T-helper 22 cell (primary cell): ENCODE results near the gene COL1A1.

ENCODE experiments used
- DNase-seq: peaks from one replicate; pipeline ENCODE4 v3.0.0-alpha.2; 2020; ENCODE audit warnings: low read depth

COL1A1 gene

DNA sequence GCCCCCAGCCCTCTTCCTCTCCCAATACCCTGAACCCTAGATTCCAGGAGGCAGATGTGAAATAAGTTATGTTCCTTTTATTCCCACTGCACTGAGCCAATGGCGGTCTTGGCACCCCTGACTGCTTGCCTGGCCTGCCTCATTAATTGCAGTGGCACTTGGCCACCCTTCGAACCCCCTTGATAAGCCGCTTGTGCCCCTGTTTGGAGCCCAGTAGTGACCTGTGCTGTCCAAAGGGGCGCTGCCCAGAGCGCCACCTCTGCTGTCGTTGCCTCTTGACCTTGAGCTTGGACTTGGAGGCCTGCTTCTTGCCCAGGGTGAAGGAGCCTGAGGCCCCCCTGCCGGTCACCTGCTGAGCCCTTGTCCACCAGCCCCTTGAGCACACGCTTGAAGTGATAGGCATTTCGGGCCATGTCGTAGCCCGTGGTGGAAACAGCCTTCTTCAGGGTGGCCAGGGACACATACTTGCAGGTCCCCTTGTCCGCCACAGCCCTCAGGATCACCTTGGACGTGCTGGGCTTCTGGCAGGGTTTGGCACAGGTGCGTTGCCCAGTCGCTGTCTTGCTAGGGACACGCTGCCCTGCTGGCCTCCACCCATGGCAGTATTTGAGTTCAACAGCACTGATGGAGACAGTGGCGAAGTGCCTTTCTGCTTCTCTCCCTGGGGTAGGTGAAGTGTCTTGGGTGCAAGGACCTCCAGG, 29.9 kb downstream of the COL1A1 start:
- DNase-seq: no peak

DNA sequence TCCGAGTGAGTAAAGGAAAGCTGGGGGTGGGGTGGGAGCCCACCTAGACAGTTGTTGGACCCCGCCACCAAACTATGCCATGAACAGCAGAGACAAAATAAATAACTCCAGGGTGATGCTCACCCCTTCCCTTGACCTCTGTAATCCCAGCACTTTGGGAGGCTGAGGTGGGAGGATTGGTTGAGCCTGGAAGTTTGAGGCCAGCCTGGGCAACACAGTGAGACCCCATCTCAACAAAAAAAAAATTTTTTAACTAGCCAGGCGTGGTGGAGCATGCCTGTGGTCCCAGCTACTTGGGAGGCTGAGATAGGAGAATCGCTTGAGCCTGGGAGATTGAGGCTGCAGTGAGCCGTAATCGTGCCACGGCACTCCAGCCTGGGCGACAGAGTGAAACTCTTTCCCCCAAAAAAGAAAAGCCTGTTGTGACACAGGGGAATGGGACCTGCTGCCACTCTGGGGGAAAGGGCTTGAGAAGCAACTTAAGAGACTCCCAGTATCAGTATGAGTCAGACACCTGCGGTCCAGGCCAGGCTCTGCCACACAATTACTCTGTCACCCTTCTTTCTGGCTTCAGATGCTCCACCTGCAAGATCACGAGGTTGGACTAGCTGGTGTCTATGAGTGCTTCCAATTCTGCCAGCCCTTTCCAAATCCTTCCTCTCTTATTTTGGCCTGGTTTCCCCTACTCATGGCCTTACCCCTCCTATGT, 30.6 kb downstream of the COL1A1 start:
- DNase-seq: no peak

DNA sequence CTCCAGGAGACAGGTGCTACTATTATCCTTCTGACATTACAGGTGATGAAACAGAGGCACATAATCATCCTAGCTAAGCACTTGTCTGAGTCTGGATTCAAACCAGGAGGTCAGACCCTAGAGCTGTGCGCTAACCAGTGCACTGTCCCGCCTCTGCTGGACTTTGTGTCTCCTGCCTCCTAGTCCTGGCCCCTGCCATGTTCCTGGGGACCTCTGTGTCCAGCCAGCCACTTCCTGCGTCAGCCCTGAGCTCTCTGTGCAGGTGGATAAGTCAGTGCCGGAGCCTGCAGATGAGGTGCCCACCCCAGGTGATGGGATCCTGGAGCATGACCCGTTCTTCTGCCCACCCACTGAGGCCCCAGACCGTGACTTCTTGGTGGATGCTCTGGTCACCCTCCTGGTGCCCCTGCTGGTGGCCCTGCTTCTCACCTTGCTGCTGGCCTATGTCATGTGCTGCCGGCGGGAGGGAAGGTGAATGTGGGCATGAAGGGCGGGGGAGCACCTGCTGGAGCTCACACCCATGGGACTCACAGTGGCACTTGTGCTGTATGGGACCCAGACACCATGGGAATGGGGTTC, 31.5 kb downstream of the COL1A1 start:
- no peak for DNase-seq

DNA sequence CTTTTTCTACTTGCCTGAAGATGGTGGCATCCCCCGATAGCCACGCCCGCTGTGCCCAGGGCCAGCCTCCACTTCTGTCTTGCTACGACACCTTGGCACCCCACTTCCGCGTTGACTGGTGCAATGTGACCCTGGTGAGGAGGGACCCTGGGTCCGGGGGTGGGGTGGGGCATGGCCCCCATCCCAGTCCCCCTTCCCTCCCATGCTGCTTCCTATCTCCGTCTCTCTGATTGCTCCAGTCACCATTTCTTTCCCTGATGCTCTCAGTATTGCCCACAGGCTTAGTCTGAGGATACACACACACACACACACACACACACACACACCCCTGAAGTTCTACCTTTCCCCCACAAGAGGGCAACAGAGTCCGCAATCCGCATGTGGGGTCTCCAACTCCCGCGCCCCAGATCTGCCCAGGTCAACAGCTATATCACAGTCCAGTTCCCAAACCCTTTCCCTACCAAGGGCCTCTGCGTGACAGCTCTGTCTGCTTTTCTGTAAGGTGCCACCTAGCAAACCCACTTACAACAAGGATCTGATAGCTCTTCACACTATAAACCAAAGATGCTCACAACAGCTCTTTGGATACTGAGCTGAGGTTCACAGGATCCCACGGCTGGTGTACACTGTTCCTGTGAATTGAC, 32.2 kb downstream of the COL1A1 start:
- peak; percentile 35 for DNase-seq

DNA sequence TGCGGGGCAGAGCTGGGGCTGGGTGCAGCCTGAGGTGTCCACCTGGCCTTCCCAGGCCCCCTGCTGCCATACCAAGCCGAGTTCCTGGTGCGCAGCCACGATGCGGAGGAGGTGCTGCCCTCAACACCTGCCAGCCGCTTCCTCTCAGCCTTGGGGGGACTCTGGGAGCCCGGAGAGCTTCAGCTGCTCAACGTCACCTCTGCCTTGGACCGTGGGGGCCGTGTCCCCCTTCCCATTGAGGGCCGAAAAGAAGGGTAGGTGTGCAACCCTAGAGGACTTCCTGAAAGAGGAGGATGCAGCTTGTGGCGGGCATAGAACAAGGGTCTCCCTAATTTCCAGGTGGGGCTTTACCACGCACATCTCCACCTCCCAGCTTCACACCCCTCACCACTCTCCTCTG, 33.1 kb downstream of the COL1A1 start:
- no peak for DNase-seq

DNA sequence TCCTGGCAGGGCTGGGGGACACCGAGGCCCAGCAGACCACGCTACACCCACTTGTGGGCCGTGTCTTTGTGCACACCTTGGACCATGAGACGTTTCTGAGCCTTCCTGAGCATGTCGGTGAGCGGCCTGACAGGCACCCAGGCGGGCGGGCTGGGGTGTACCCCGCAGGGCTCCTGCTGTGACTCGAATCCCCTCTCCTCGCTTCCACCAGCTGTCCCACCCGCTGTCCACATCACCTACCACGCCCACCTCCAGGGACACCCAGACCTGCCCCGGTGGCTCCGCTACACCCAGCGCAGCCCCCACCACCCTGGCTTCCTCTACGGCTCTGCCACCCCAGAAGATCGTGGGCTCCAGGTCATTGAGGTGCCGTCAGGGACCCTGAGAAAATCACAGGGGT, 34.1 kb downstream of the COL1A1 start:
- DNase-seq: no peak

DNA sequence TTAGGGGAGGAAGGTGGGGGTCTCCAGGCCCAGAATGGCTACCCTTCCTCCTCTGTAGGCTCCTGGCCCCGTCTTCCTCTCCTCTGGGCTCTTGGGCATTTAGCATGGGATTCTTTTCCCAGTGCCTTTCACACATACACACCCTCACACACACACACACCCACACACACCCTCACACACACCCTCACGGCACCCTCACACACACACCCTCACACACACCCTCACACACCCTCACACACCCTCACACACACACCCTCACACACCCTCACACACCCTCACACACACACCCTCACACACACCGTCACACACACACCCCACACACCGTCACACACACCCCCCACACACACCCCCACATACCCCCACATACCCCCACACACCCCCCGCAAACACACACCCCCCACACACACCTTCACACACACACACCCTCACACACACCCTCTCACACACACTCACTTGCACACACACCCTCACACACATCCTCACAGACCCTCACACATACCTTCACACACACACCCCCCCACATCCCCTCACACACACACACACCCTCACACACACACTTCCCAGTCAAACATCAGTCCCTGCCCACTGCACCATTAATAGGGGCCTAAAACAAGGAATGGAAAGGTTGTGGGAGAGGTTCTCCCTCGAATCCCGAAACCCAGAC, 34.8 kb downstream of the COL1A1 start:
- DNase-seq: no peak

DNA sequence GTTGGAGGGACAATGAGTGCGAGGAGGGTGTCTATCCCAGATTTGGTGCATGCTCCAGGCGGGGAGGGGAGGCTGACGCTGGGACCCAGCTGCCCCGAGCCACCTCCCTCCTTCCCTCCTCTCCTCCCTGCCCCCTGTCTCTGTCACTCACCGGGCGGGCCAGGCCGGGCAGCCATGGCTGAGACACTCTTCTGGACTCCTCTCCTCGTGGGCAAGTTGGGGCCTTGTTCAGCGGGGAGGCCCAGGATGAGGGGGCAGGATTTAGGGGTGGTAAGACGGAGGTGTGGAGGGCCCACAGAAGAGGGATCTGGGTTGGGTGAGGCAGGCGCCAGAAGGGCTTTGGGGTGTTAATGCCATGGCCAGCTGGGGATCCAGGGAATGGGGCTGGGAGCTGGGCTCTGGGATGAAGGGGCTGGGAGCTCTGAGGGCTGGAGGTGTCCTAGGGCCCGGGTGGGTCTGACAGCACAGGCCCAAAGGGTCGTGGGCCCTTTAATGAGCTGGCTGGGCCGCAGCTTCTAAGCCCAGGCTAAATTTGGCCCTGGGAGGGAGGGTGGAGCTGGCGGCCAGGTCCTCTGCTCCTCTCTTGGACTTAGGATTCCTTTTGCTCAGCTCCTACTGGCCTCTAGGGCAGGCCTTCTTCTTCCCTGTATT, 35.4 kb downstream of the COL1A1 start, which contains the start of gene SGCA:
Gene SGCA, plus strand, starts transcription at position 139 of the 651 bp plus-strand sequence. Its CDS starts 36 bp downstream, at position 175.
- DNase-seq: no peak

DNA sequence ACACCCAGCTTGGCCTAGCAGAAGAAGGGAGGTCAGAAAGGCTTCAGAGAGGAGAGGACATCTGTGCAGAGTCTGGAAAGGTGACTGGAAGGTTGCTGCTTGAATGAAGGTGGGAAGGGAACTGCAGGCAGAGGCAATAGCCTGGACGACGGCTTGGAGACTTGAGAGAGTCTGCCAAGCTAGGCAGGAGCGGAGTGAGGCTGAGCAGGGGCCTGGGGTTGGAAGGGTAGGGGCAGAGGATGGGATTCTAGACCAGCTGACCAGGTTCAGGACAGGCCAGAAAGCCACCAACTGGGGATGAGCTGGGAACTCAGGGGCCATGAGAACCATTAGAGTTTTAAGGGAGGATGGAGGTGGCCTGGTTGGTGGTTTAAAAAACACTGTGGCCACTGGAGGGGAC, 36.0 kb downstream of the COL1A1 start:
- DNase-seq: no peak

DNA sequence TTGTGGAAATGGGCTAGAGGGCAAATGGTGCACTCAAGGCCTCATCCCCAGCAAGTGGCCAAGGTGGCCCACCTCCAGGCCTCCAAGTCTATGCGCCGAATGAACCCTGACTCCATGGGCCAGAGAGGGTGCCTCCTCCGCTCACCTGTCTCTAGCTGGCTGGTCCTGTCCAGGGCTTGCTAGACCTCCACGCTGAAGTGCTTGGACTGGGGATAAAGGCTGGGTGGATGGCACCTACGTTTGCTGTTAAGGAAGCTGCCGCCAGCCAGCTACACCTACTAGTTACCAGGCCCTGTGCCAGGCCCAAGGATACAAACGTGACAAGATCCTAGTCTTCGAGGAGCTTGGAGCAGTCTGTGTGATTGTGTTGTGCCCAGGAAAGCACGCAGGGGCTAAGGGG, 36.4 kb downstream of the COL1A1 start:
- no peak for DNase-seq

DNA sequence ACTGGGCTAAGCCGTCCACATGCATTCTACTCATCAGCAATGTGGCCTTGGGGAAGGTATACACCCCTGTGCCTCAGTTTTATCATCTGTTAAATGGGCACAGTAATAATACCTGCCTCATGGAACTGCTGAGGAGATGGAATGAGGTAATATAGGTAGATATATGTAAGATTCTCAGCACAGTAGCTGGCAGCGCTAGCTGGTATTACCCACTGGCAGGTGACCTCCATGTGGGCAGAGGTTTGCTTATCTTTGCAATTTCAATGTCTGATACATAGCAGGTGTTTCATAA, 36.8 kb downstream of the COL1A1 start:
- DNase-seq: no peak

DNA sequence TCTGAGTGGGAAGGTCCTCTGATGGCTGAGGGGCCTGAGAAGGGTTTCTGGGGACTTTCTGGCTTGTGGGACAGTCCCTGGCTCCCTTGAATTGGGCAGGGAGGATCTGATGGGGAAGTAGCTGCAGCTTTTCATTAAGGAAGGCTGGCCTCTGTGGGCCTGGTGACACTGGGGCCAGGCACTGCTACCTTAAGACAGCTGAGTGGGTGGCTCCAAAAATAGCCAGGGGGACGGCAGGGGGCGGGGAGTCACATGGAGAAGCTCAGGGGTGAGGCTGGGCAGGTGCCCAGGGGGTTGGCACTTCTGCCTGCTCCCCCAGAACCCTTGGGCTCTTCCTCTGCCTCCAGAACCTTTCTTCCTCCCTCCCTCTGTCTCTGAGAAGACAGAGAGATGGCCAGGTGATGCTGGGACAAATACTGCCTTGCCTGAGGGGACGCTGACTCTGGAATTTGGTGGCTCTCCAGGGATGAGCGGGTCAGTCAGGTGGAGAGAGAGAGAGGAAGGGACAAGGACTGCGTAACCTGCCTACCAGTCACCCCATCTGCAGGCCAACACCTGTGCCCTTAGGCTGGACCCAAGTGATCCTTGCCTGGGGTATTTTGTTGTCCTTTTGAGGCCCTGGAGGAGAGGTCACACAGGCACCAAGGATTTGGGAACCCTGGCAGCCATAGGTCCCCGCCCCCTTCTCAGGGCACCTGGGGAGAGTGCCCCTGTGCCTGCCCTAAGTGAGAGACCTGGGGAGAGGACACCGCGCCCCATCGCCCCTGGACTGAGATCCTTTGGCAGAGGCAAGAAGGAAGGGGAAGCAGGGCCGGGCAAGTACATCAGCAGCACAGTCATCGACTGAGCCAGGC, 37.4 kb downstream of the COL1A1 start:
- no peak for DNase-seq

DNA sequence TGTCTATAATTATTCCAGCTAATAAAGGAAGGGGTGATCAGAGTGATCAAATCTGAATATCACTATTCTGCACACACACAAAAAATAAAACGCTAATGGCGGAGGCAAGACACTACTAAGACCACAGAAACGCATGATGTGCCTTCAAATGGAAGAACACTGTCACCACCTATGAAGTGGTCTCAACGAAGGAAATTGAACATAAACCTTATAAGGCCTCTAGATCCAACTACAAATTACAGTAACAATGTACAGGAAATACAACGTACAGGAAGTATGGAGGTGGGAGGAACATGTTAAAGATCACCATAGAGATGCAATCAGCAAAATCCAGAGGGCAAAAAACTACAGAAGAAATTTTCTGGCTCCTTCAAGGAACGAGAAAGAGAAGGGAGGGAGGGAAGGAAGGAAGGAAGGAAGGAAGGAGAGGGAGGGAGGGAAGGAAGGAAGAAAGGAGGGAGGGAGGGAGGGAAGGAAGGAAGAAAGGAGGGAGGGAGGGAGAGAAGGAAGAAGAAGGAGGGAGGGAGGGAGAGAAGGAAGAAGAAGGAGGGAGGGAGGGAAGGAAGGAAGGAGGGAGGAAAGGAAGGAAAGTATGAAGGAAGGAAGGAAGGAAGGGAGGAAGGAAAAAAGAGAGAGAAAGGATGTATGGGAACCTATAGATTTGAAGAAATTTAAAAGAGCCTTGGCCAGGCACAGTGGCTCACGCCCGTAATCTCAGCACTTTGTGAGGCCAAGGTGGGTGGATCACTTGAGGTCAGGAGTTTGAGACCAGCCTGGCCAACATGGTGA, 38.8 kb downstream of the COL1A1 start:
- no peak for DNase-seq

DNA sequence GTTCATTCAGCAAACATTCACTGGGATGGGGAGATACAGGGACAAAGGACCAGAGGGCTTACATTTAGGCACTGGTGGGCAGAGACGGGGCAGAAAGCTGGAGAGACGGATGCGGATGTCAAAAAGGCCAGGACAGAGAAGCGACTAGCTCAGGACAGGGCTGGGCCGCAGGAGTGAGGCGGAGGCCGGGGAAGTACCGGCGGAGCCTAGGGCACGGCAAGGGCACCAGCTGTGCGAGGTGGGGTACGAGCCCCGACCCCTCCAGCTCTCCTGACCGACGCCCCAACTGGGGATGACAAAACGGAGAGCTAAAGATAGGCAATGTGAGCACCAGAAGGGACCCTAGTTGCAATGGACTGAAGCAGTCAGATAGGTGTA, 39.5 kb downstream of the COL1A1 start:
- no peak for DNase-seq

DNA sequence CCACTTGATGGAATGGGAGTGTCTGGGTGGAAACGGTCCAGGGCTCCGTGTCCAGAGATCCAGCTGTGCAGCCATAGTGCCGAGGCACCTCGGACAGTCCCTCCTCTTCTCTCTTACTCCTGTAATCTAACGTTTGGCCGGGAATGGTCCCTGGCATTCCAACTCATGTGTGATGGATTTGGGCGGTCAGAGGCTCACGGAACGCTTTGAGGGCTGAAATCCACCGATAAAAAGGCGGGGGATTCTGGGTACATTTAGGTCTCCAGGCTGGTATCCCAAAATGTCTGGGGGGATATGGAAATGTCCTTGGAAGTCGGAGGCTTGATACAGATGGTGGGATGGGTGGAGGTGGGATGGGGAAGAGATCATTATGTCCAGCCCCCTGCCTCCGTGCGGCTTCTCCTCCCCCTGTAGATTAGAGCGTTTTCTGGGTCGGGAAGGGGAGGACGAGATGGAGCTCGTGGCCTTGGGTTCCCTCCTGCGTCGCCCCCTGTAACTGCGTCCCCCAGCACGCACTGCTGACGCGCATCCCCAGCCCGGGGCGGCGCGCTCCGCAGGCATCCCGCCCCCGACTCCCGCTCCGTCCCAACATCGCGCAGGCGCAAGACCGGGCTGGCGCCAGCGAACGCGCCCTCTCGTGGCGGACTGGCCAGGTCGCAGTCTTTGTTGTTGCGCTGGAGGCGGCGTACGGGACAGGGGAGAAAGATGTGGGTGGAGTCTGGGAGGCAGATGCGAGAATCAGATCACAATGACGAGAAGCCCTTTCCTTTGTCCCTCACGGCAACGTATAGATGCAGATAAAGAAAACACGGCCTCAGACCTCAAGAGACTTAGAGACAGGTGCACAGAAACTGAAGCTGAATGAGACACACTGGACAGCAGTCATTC, 40.2 kb downstream of the COL1A1 start:
- peak; percentile 89 for DNase-seq

DNA sequence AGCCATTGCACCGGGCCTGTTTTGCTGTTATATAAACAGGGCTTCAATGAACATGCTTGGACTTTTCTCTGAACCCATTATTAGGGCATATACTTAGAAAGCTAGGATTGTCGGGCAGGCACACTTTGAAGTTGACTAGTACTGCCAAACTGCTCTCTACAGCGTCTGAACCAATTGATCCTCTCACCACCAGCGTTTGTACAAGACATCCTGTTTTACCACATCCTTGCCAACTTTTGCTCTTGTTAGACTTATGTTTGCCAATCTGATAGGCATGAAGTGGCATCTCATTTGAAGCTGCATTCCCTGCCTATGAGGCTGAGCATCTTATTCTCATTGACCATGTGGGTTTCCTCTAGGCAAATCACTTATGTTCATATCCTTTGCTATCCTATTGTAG, 43.5 kb downstream of the COL1A1 start:
- no peak for DNase-seq

DNA sequence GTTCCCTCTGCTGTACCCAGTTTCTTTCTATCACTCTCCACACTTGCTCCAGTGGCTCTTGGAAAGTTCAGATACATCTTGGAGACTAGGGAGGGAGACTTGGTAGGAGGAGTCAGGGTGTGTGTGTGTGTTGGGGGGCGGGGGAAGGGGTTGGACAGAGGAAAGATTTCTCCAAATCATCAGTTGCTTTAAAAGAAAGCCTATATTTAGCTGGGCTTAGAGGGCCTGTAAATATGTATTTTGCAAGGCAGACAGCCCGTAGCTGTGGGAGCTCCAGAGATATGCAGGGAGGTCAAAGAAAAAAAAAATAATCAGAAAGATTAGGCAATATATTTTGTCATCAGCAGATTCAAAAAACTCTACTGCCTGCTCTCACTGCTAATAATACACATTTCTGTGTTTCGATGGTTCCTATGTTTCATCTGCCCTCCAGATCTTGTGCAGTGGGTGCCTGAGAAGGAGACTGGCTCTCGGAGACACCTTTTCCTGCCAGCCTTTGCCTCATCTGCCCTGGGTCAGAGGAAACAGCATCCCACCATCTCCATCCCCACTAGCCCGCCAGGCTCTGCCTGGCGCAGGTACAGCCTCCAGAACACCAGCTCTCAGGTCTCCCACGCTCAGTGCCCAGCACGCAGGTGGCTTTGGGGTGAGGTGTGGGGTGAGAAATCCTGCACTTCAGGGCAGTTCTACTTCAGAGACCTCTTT, 46.2 kb downstream of the COL1A1 start:
- no peak for DNase-seq

DNA sequence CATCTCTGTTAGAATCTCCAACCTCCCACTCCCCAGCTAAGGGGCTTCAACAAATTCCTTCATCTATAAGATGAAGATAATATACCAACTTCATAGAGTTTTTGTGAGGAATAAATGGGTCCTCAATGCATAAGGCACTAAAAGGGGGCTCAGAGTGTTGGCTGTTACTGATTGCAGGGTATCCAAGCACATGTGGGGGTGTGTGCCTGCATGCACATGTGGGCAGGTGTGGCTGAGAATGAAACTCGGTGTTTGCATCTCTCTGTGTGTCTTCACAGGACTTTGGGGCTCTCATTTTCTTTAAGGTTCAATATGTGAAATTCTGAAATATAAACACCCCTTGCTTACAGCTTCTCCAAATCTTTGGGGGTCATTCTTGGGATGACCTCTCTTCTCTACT, 46.8 kb downstream of the COL1A1 start:
- no peak for DNase-seq
